ENCODE results near the gene ZNF598. TPM values are rescaled to one million over a fixed set of nuclear protein-coding genes. Genes with fewer than 3 reads are reported as not detected.

The ZNF598 gene
- total and polyA plus RNA-seq, 2 of the 13 experiments (the other 11 are each of a cell fraction or from before 2014, with no cell fraction given), result 13.5 to 14.2 TPM

DNA sequence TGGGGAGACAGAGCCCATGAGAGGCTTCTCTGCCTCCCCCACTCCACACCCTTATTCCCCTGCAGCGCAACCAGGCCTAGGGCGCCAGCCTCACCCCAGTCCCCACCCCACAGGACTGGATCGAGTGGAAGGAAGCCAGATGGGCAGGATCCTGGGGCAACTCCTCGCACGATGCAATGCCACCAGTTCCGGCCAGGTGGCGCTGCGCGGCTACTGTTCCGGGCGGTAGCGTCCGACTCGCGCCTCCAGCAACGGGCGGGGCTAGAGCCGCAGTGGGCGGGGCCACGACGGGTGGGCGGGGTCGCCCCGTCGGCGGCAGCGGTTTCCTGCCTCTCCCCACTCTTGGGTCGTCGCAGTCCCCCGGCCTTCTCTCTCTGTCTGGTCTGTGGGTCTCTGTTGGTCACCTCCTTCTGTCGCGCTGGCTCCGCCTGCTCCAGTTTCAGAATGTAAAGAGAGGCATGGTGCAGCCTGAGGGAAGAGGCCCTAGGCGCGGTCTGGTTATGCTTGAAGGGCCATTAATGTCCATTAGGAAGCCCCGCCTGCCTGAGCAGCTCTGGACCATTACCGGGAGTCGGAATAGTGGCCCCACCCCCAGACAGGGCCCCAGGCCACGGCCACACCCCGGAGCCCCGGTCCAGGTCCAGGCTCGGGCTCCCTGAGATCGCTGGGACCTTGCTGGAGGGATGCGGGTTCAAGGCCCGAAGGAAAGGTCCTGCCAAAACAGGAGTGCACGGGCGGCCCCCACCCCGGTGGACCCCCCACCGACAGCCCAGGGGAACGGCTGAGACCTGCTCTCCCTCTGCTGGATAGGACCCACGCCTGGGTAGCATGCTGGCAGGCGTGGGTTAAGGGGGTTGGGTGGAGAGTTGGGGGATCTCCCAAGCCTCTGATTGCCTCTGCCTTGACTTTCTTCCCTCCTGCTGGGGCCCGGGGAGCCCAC lies 13.7 kb upstream of the ZNF598 start (continued):
- TF ChIP-seq, protein P1, sequence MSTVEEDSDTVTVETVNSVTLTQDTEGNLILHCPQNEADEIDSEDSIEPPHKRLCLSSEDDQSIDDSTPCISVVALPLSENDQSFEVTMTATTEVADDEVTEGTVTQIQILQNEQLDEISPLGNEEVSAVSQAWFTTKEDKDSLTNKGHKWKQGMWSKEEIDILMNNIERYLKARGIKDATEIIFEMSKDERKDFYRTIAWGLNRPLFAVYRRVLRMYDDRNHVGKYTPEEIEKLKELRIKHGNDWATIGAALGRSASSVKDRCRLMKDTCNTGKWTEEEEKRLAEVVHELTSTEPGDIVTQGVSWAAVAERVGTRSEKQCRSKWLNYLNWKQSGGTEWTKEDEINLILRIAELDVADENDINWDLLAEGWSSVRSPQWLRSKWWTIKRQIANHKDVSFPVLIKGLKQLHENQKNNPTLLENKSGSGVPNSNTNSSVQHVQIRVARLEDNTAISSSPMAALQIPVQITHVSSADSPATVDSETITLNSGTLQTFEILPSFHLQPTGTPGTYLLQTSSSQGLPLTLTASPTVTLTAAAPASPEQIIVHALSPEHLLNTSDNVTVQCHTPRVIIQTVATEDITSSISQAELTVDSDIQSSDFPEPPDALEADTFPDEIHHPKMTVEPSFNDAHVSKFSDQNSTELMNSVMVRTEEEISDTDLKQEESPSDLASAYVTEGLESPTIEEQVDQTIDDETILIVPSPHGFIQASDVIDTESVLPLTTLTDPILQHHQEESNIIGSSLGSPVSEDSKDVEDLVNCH (CRISPR knock-in tag; IDR thresholded peaks at IDR 0.05), result no peak
- TF ChIP-seq ZNF768 (CRISPR knock-in tag; IDR thresholded peaks at IDR 0.05) (no peak), SP2 (CRISPR knock-in tag; IDR thresholded peaks at IDR 0.05) (no peak), GFI1 (CRISPR knock-in tag; IDR thresholded peaks at IDR 0.05; ENCODE audit: borderline replicate concordance) (no peak), HOXA9 (CRISPR knock-in tag; IDR thresholded peaks at IDR 0.05; ENCODE audit: borderline replicate concordance) (no peak), MZF1 (CRISPR knock-in tag; IDR thresholded peaks at IDR 0.05; ENCODE audit: borderline replicate concordance) (no peak), TOE1 (CRISPR knock-in tag; IDR thresholded peaks at IDR 0.05) (no peak), ZNF451 (CRISPR knock-in tag; IDR thresholded peaks at IDR 0.05) (peak; percentile 46; the same call in 1 of the 2 replicates), YEATS2 (CRISPR knock-in tag; IDR thresholded peaks at IDR 0.05; ENCODE audit: borderline replicate concordance) (peak; percentile 64), GLI4 (CRISPR knock-in tag; IDR thresholded peaks at IDR 0.05; ENCODE audit: borderline replicate concordance) (no peak), EED (CRISPR knock-in tag; IDR thresholded peaks at IDR 0.05) (no peak; the same call in 1 of the 2 replicates), POLR2AphosphoS2 (IDR thresholded peaks at IDR 0.05; ENCODE audit: low read depth, low read length) (no peak), ZBTB21 (CRISPR knock-in tag; IDR thresholded peaks at IDR 0.05) (no peak), MIER2 (CRISPR knock-in tag; IDR thresholded peaks at IDR 0.05) (no peak)
- TF ChIP-seq, protein P2, sequence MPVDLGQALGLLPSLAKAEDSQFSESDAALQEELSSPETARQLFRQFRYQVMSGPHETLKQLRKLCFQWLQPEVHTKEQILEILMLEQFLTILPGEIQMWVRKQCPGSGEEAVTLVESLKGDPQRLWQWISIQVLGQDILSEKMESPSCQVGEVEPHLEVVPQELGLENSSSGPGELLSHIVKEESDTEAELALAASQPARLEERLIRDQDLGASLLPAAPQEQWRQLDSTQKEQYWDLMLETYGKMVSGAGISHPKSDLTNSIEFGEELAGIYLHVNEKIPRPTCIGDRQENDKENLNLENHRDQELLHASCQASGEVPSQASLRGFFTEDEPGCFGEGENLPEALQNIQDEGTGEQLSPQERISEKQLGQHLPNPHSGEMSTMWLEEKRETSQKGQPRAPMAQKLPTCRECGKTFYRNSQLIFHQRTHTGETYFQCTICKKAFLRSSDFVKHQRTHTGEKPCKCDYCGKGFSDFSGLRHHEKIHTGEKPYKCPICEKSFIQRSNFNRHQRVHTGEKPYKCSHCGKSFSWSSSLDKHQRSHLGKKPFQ (CRISPR knock-in tag; IDR thresholded peaks at IDR 0.05; ENCODE audit: insufficient replicate concordance), result peak; percentile 72
- TF ChIP-seq, protein P3, sequence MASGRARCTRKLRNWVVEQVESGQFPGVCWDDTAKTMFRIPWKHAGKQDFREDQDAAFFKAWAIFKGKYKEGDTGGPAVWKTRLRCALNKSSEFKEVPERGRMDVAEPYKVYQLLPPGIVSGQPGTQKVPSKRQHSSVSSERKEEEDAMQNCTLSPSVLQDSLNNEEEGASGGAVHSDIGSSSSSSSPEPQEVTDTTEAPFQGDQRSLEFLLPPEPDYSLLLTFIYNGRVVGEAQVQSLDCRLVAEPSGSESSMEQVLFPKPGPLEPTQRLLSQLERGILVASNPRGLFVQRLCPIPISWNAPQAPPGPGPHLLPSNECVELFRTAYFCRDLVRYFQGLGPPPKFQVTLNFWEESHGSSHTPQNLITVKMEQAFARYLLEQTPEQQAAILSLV (CRISPR knock-in tag; IDR thresholded peaks at IDR 0.05; ENCODE audit: borderline replicate concordance), result no peak
- TF ChIP-seq, protein P4, sequence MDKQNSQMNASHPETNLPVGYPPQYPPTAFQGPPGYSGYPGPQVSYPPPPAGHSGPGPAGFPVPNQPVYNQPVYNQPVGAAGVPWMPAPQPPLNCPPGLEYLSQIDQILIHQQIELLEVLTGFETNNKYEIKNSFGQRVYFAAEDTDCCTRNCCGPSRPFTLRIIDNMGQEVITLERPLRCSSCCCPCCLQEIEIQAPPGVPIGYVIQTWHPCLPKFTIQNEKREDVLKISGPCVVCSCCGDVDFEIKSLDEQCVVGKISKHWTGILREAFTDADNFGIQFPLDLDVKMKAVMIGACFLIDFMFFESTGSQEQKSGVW (CRISPR knock-in tag; IDR thresholded peaks at IDR 0.05; ENCODE audit: borderline replicate concordance), result no peak
- TF ChIP-seq, protein P5, sequence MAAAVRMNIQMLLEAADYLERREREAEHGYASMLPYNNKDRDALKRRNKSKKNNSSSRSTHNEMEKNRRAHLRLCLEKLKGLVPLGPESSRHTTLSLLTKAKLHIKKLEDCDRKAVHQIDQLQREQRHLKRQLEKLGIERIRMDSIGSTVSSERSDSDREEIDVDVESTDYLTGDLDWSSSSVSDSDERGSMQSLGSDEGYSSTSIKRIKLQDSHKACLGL (CRISPR knock-in tag; IDR thresholded peaks at IDR 0.05), result 0 out of 2 replicates have a peak, but pooled peaks have one; percentile 33
- TF ChIP-seq, protein P6, sequence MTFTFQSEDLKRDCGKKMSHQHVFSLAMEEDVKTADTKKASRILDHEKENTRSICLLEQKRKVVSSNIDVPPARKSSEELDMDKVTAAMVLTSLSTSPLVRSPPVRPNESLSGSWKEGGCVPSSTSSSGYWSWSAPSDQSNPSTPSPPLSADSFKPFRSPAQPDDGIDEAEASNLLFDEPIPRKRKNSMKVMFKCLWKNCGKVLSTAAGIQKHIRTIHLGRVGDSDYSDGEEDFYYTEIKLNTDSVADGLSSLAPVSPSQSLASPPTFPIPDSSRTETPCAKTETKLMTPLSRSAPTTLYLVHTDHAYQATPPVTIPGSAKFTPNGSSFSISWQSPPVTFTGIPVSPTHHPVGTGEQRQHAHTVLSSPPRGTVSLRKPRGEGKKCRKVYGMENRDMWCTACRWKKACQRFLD (CRISPR knock-in tag; IDR thresholded peaks at IDR 0.05; ENCODE audit: borderline replicate concordance), result 0 out of 2 replicates have a peak, but pooled peaks have one; percentile 26
- TF ChIP-seq, protein P7, sequence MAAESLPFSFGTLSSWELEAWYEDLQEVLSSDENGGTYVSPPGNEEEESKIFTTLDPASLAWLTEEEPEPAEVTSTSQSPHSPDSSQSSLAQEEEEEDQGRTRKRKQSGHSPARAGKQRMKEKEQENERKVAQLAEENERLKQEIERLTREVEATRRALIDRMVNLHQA (CRISPR knock-in tag; IDR thresholded peaks at IDR 0.05), result no peak

Data from HepG2 (cell line).